SK-N-MC (cell line): ENCODE results near the gene BMERB1.
"Not testable (repeated sequence)": the region's sequence is repeated elsewhere in the genome, so short reads cannot be mapped to it uniquely, and the experiment has no call there.

Experiments used
- DNase-seq: peaks from one replicate; pipeline ENCODE4 v3.0.0-alpha.2; 2011; ENCODE audit warnings: low read depth, low spot score
- H3K27ac ChIP-seq: fragments of 200-600 bp; sonication (generic); 2 replicates; pipeline ENCODE4 v1.5.1; 2016; ENCODE audit warnings: mixed run types
- H3K36me3 ChIP-seq: fragments of 200-600 bp; sonication (generic); 2 replicates; pipeline ENCODE4 v1.6.1; 2017; ENCODE audit warnings: antibody characterized with exemption, low read length, mixed read lengths; ENCODE audit not compliant: insufficient read depth
- H3K4me3 ChIP-seq: fragments of 200-600 bp; sonication (generic); 2 replicates; pipeline ENCODE4 v1.5.1; 2016
- H3K9ac ChIP-seq: fragments of 200-600 bp; sonication (generic); 2 replicates; pipeline ENCODE4 v1.8.0; 2017; ENCODE audit warnings: mixed run types, mixed read lengths; ENCODE audit not compliant: insufficient read length
- H3K9me3 ChIP-seq: fragments of 200-600 bp; sonication (generic); 2 replicates; pipeline ENCODE4 v1.6.1; 2017; ENCODE audit warnings: low read depth, mild to moderate bottlenecking, antibody characterized with exemption, low read length, moderate library complexity, mixed read lengths
- EZH2 ChIP-seq: fragments of 200-600 bp; sonication (generic); IDR thresholded peaks from one replicate; pipeline ENCODE4 v1.6.1; 2017; ENCODE audit warnings: antibody characterized with exemption
- FOXP2 ChIP-seq: optimal IDR thresholded peaks from 2 replicates; pipeline ENCODE3; 2011; ENCODE audit warnings: mild to moderate bottlenecking, moderate library complexity; ENCODE audit not compliant: insufficient read depth; ENCODE audit errors: extremely low read length, control extremely low read depth
- POLR2AphosphoS5 ChIP-seq: IDR thresholded peaks from 2 replicates; pipeline ENCODE4 v1.6.1; 2012; ENCODE audit warnings: mild to moderate bottlenecking, low read depth, low read length, borderline replicate concordance

Gene BMERB1

GRCh38 chr16:15533386-15533785, 99.0 kb downstream of the BMERB1 start:
- Histone ChIP-seq H3K9me3 (no peaks in the 10 kb centered on the region), H3K9ac (no peak overlapping the region), H3K27ac (no peak overlapping the region), H3K4me3 (no peak overlapping the region), H3K36me3 (no peaks in the 10 kb centered on the region)
- TF ChIP-seq POLR2AphosphoS5 (no peak), FOXP2 (no peak), EZH2 (no peak)
- DNase-seq = no peak

GRCh38 chr16:15535772-15536171, 101.4 kb downstream of the BMERB1 start:
- no peak overlapping the region for H3K4me3 ChIP-seq
- H3K27ac ChIP-seq = no peak overlapping the region
- H3K9ac ChIP-seq = no peak overlapping the region
- no peaks in the 10 kb centered on the region for H3K36me3 ChIP-seq
- TF ChIP-seq POLR2AphosphoS5 = no peak
- TF ChIP-seq FOXP2 = no peak
- no peak for TF ChIP-seq EZH2
- H3K9me3 ChIP-seq = no peaks in the 10 kb centered on the region
- DNase-seq = no peak

- DNase-seq = no peak
- Histone ChIP-seq H3K36me3 (no peaks in the 10 kb centered on the region), H3K9ac (no peak overlapping the region), H3K4me3 (no peak overlapping the region), H3K27ac (no peak overlapping the region), H3K9me3 (no peaks in the 10 kb centered on the region)
- TF ChIP-seq FOXP2 = no peak
- no peak for TF ChIP-seq EZH2
- TF ChIP-seq POLR2AphosphoS5 = no peak
Observed at GRCh38 chr16:15536843-15537242, 102.5 kb downstream of the BMERB1 start.

- no peak overlapping the region for H3K9ac ChIP-seq
- no peaks in the 10 kb centered on the region for H3K36me3 ChIP-seq
- no peak for DNase-seq
- no peak overlapping the region for H3K4me3 ChIP-seq
- H3K27ac ChIP-seq = no peak overlapping the region
- TF ChIP-seq FOXP2 (no peak), EZH2 (no peak), POLR2AphosphoS5 (no peak)
- no peaks in the 10 kb centered on the region for H3K9me3 ChIP-seq
Observed at GRCh38 chr16:15538507-15538906, 104.1 kb downstream of the BMERB1 start.

DNA sequence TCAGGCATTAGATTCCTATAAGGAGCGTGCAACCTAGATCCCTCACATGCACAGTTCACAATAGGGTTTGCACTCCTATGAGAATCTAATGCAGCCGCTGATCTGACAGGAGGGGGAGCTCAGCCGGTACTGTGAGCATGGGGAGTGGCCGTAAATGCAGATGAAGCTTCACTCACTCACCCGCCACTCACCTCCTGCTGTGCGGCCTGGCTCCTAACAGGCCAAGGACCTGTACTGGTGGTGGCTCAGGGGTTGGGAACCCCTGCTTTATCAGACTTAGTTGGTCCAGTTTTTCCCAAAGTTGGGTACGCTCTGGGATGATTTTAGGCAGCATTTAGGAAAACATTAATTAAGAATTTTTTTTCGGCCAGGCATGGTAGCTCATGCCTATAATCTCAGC, 104.8 kb downstream of the BMERB1 start:
- H3K27ac ChIP-seq = no peak overlapping the region
- no peak overlapping the region for H3K4me3 ChIP-seq
- no peak for DNase-seq
- no peaks in the 10 kb centered on the region for H3K36me3 ChIP-seq
- no peak overlapping the region for H3K9ac ChIP-seq
- TF ChIP-seq EZH2 (no peak), POLR2AphosphoS5 (no peak), FOXP2 (no peak)
- no peaks in the 10 kb centered on the region for H3K9me3 ChIP-seq

DNA sequence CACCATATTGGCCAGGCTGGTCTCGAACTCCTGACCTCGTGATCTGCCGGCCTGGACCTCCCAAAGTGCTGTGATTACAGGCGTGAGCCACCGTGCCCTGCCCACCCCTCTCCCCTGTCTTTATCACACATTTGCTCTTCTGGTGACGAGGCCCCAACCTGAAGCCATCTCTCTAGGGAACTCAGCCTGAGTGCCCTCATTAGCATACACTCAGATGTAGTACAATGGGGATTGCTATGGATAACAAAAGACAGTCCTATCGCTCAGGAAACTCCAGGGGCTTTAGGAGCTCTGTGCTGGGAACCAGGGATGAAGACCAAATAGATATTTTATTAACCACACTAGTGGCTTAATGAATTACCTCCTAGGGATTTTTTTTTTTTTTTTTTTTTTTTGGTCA, 107.9 kb downstream of the BMERB1 start:
- Histone ChIP-seq H3K27ac (no peak overlapping the region), H3K4me3 (no peak overlapping the region), H3K36me3 (no peaks in the 10 kb centered on the region), H3K9ac (no peak overlapping the region), H3K9me3 (no peaks in the 10 kb centered on the region)
- TF ChIP-seq POLR2AphosphoS5 = no peak
- TF ChIP-seq FOXP2 = no peak
- TF ChIP-seq EZH2 = no peak
- DNase-seq = no peak

- no peak for DNase-seq
- Histone ChIP-seq H3K9ac (no peak overlapping the region), H3K27ac (no peak overlapping the region), H3K4me3 (no peak overlapping the region), H3K36me3 (no peaks in the 10 kb centered on the region), H3K9me3 (no peaks in the 10 kb centered on the region)
- TF ChIP-seq EZH2 (no peak), POLR2AphosphoS5 (no peak), FOXP2 (no peak)
Observed at GRCh38 chr16:15542734-15543347, 108.5 kb downstream of the BMERB1 start.

GRCh38 chr16:15544405-15544804, 110.0 kb downstream of the BMERB1 start:
- H3K9me3 ChIP-seq = no peaks in the 10 kb centered on the region
- no peak overlapping the region for H3K4me3 ChIP-seq
- H3K27ac ChIP-seq = no peak overlapping the region
- no peaks in the 10 kb centered on the region for H3K36me3 ChIP-seq
- TF ChIP-seq POLR2AphosphoS5 (no peak), FOXP2 (no peak), EZH2 (no peak)
- H3K9ac ChIP-seq = no peak overlapping the region
- DNase-seq = no peak

DNA sequence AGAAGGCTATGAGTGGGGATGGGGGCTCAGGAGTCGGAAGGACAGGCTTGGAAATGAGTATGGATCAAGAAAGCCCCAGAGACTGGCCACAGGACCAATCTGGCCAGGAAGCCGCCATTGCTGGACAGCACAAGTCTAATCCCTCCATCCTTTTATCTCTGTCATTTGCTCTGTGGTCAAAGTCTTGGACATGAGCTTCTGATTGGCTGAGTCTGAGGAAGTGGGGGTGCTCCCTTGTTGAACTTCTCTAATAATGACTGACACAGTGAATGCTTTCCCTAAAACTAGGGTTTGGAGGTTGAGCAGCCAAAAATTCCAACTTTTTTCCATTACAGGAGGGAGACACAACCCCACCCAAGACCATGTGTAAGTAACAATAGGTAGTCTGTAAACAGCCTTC, 111.2 kb downstream of the BMERB1 start:
- TF ChIP-seq FOXP2 (no peak), POLR2AphosphoS5 (no peak), EZH2 (no peak)
- no peaks in the 10 kb centered on the region for H3K9me3 ChIP-seq
- no peak overlapping the region for H3K9ac ChIP-seq
- H3K27ac ChIP-seq = no peak overlapping the region
- no peak overlapping the region for H3K4me3 ChIP-seq
- no peak for DNase-seq
- H3K36me3 ChIP-seq = no peaks in the 10 kb centered on the region

DNA sequence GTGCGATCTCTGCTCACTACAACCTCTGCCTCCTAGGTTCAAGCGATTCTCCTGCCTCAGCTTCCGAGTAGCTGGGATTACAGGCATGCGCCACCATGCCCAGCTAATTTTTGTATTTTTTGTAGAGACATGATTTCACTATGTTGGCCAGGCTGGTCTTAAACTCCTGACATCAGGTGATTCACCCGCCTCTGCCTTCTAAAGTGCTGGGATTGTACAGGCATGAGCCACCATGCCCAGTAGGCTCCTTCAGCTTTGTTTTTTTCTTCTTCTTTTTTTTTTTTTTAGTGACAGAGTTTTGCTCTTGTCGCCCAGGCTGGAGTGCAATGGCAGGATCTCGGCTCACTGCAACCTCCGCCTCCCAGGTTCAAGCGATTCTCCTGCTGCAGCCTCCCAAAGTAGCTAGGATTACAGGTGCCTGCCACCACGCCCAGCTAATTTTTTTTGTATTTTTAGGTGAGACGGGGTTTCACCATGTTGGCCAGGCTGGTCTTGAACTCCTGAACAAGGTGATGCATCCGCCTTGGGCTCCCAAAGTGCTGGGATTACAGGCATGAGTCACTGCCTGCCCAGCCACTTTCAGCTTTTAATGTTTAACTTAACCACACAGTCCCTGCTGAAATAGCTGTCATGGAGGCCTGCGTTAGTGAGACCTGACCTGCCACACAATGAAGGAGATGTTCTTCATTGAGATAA, 112.8 kb downstream of the BMERB1 start:
- not testable (repeated sequence) for H3K4me3 ChIP-seq, H3K9ac ChIP-seq, H3K27ac ChIP-seq, H3K36me3 ChIP-seq, DNase-seq, H3K9me3 ChIP-seq
